Urothelium cell line (cell line): ENCODE results near the gene LGALS1.

Experiments
- DNase-seq: peaks from one replicate; pipeline ENCODE4 v3.0.0; 2011; ENCODE audit warnings: low spot score, mixed read lengths
- FAIRE-seq: peaks from 2 replicates; lab custom pipeline; 2011; peaks lifted over from hg19 to GRCh38; lab: Jason Lieb, UNC

LGALS1 gene

GRCh38 chr22:37661160-37661924, 14.1 kb upstream of the LGALS1 start:
- no peak for DNase-seq
- peak; percentile 48 for FAIRE-seq

DNA sequence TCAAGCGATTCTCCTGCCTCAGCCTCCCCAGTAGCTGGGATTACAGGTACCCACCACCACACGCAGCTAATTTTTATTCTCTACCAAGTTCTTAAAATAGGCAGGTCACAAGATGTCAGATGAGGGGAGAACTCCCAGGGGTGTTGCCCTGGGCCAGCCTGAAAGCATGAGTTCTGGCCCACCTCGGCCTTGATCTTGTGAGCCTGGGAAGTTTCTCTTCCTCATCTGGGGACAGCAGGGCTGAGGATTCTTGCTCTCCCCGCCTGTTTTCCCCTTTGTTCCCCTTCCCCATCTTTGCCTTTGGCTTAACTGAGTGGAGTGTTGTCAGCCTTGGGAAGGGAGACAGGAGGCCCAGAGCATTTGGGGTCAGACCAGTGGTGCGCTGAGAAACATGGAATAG, 13.4 kb upstream of the LGALS1 start:
- FAIRE-seq (no peak), DNase-seq (no peak)

DNA sequence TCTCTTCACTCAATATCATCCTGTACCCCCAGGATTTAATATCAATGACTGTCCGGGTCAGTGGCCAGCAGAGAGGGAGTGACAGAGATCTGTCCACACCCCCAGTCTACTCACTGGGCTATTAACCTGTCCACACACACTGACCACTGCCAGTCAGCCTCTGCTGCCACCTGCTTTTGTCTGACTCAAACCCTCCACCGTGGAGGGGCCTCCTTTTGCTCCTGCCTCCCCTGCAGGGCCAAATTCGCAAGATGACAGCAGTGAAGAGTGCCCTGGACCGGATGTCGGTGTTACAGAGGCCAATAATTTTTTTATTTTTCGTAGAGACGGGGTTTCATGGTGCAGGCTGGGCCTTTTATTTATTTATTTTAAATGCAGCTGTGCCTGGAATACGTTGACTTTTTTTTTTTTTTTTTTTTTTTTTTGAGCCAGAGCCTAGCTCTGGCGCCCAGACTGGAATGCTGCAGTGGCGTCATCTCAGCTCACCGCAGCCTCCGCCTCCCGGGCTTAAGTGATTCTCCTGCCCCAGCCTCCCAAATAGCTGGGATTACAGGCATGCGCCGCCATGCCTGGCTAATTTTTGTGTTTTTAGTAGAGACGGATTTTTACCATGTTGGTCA, 11.8 kb upstream of the LGALS1 start:
- DNase-seq: no peak
- no peak for FAIRE-seq

DNA sequence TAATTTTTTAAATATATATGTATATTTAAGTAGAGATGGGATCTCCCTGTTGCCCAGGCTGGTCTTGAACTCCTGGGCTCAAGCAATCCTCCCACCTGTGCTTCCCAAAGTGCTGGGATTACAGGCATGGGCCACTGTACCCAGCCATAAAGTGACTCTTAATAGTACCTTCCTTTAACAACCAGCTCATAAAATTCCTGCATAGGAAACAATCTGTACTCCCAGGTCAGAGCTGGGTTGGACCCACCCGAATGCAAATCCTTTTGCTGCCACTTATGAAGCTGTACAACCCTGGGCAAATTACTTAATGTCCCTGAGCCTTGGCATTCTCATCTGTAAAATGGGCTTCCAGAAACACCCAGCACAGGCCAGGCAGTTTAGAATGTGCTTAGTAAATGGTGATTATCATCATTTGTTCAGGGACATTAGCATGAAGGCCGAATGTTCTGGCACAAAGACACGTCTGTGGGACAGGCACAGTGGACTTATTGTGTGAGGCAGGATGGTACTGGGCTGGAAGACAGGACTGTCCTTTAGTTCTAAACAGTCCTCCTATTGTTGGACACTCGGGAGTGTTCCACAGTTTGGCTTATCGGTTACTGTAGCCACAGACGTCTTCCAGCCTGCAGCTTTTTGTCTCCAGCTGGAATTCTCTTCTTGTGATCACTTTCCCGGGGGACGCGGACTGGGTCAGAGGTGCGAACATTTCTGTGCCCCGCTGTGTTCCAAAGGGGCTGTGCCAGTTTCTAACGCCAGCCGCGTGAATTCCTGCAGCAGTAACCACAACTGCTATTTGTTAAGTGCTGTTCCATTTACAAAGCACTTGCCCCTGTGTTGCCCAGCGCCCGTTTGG, 11.0 kb upstream of the LGALS1 start:
- no peak for DNase-seq
- peak; percentile 69 for FAIRE-seq

- DNase-seq (no peak), FAIRE-seq (no peak)
These were observed 9.9 kb upstream of the LGALS1 start for GRCh38 chr22:37665487-37665886.

- no peak for DNase-seq
- peak; percentile 23 for FAIRE-seq
These were observed 5.8 kb upstream of the LGALS1 start for GRCh38 chr22:37669586-37669985.

DNA sequence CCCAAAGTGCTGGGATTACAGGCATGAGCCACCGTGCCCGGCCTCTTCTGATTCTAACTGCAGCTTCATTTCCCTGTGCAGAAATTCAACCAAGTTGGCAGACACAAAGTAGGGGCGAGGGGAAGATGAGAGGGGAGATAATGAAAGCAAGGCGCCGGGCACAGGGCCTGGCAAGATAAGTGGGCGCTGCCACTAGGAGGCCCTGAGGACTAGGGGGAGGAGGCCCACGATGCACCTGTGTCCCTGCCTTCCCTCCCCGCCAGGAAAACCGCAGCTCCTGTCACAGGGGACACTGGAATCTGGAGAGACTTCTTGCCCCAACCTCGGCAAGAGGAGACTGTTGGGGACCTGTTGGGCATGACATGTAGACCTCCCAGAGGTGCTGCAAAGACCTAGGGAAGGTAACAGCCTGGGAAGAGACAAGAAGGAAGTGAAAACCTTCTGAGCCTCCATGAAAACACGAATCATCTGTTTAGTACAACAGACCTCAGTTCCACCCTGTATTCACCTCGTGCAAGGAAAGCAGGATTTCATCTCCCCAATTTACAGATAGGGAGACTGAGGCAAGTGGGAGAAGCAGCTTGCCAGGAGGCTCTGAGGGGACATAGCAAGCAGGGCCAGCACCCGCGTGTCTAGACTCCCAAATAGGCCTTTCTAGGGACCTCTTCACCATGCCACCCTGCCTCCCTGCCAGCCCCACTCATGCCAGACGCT, 3.1 kb upstream of the LGALS1 start:
- peak; percentile 50 for FAIRE-seq

DNA sequence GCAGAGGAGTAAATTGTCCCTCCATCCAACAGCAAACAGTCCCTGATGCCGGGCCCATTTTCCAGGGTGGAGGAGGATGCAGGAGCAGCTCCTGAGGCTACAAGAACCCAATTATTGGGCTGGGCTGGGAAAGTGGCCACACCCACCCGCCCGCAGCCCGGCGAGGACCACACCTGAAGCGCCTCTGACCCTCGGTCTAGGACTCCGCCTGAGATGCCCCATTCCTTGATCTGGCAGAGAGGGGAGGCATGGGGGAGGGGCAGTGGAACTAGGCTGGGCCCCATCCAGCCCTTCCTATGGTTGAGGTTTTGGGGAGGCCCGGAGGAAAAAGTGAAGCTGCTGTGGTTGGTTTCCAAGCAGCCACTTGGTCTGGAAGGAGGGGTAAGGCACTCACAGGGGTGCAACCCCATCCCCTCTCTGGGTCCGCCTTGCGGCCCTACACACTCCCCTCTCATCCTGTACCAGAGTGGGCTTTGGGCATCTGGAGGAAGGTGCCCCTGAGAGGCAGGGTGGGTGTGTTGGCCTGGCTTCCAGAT, 2.4 kb upstream of the LGALS1 start:
- DNase-seq (no peak), FAIRE-seq (no peak)

More for the DNA sequence above, 3.1 kb upstream of the LGALS1 start:
- no peak for DNase-seq

DNA sequence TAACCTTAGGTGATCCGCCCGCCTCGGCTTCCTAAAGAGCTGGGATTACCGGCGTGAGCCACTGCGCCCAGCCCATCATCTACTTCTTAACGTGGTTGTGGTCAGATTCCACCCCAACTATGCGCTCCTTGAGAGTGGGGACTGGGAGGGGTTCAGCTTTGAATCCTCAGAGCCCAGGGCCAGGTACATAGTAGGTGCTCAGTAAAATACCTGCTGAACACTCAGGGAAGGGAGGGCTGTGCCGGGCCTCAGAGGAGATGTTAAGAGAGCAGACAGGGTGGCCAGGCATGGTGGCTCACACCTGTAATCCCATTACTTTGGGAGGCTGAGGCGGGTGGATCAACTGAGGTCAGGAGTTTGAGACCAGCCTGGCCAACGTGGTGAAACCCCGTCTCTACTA, 1.2 kb upstream of the LGALS1 start:
- FAIRE-seq (no peak), DNase-seq (no peak)

DNA sequence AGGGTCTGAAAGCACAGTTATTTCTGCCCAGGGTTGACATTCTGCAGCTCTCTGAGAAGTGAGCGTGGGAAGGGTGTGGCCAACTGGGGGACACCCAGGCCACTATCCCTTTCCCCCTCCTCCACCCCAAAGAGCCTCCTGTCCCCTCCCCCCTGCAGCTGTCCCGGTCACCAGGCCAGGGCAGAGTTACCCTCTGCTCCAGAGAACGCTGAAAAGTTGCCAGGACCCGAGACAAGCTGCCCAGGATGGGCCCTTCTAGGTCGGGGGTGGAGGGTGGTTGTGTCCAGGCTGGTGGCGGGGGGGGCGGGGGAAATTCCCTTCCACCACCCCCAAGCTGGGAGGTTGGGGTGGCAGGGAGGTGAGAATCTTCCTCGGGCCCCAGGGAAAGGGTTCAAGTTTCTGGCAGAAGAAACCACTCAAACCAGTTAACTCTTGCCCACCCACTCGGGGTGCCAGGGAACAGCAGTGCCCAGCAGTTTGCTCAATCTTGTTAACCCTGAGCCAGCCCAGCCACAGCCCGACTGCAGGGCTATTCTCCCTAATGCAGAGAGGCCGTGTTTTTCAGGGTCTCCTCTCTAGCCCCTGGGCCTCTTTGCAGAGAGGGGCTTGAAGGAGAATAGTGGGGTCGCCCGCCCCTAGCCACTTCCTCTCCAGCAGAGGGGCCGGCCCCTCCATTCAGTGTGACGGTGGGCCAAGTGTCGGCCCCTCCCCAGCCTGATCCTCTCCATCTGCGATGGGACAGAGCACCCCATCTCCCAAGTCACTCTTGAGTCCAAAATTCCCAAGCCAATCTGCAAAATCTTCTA, 697 bp downstream of the LGALS1 start:
- FAIRE-seq: no peak
- no peak for DNase-seq

- peak; percentile 89 for DNase-seq
- FAIRE-seq: peak; percentile 97
These were observed 1.5 kb downstream of the LGALS1 start for GRCh38 chr22:37676736-37677492.

GRCh38 chr22:37677493-37677974, 2.1 kb downstream of the LGALS1 start:
- DNase-seq (no peak), FAIRE-seq (no peak)

- FAIRE-seq (no peak), DNase-seq (no peak)
These were observed 2.9 kb downstream of the LGALS1 start for GRCh38 chr22:37678372-37678771.

GRCh38 chr22:37679670-37680069, 4.2 kb downstream of the LGALS1 start:
- DNase-seq (no peak), FAIRE-seq (peak; percentile 67)

DNA sequence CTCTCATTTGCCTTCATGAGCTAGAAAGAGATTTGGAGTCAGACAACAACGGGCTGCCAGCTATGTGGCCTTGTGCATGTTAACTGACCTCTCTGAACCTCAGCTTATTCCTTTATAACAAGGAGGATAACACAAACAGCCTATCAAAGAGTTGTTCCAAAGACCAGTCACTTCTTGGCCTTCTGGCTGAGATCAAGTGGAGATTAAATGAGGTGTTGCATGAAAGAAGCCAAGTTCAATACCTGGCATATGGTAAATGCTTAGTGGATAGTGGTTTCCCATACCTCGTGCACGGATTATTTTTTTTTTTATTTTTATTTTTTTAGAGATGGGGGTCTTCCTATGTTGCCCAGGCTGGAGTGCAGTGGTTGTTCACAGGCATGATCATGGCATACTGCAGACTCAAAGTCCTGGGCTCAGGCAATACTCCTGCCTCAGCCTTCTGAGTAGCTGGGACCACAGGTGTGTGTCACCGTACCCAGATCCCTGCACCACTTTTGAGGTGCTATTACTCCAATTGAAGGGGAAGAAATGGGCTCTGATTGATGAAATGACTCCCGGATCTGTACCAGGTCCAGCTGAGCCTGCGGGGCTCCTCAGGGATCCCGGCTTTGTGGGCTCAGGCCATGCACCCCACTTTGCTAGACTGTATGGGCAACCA, 4.9 kb downstream of the LGALS1 start:
- no peak for FAIRE-seq

GRCh38 chr22:37681001-37681424, 5.6 kb downstream of the LGALS1 start:
- no peak for FAIRE-seq

More for the DNA sequence above, 4.9 kb downstream of the LGALS1 start:
- DNase-seq: no peak

DNA sequence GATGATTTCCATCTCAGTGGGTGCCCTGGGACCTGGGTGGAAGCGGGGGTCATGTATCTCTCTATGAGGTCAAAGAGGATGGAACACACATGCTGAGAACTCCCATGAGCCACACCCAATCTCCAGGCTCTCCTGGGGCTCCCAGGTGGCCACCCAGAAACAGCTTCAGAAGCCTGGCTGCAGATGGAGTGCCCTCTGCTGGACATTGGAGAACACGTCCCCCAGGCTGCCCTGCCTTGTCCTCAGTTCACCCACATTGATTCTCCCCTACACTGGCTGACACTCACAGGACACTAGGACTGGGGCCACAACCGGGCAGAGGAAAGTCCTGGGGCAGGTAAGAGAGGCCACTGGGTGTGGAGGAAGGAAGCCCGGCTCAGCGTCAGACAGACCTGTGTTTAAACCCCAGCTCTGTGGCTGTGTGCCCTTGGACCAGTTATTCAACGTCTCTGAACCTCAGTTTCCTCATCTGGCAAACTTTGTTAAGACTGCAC, 6.2 kb downstream of the LGALS1 start:
- DNase-seq (peak; percentile 78), FAIRE-seq (peak; percentile 79)

More at GRCh38 chr22:37681001-37681424, 5.6 kb downstream of the LGALS1 start:
- no peak for DNase-seq
